DMS79 treated with DMSO at 0.1 percent for 48 hours (cell line): ENCODE data around the gene GON4L.
"Not testable (repeated sequence)": the region's sequence is repeated elsewhere in the genome, so short reads cannot be mapped to it uniquely, and the experiment has no call there.

Source experiments
- DNase-seq: peaks from one replicate; lab custom pipeline; 2025; lab: John Stamatoyannopoulos, UW

Gene GON4L

DNA sequence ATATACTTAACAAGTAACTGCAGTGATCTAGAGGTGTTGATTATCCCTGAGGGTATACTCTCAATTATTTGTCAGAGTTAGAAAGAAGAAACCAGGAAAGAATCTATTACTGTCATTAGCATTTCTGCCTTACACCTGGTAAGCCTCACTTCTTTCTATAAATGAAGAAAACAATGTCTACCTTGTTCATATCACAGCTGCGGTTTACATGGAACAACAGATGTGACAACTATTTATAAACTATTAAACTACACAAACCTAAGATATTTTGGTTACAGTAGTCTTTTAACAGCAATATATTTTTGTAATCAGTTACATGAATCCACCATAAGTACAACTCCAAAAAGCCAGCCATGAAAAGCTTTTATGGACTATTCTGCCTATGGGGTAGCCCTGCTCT is 40.7 kb downstream of the GON4L start:
- DNase-seq = no peak

DNA sequence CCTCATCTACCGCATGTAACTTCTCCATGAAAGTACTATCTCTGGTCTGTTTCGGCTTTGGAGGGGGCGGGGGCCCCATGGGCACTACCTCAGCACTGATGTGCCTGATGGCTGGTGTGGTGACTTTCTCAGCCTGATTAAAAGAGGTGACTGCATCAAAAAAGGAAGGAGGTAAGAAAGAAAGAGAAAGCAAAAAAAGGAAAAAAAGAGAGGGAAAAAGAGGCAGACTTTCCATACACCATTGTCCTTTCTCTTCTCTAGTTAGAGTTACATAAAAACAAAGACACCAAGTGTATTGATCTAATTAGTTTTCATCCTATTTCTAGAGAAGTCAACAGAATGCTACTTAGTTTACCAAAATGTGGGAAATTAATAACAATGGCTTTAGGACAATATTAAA is 43.3 kb downstream of the GON4L start:
- no peak for DNase-seq

DNA sequence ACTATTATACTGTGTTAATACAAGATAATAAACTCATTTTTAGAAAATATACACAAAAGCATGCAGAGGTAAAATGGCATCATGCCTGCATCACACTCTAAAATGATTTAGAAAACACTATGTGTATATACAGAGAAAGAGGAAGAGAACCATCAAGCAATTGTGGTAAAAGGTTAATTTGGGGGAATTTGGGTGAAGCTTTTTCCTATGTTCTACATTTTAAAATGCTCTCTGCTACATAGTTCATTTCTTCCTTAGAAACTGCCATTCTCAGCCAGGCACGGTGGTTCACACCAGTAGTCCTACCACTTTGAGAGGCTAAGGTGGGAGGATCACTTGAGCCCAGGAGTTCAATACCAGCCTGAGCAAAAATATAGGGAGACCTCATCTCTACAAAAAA is 44.1 kb downstream of the GON4L start:
- no peak for DNase-seq

DNA sequence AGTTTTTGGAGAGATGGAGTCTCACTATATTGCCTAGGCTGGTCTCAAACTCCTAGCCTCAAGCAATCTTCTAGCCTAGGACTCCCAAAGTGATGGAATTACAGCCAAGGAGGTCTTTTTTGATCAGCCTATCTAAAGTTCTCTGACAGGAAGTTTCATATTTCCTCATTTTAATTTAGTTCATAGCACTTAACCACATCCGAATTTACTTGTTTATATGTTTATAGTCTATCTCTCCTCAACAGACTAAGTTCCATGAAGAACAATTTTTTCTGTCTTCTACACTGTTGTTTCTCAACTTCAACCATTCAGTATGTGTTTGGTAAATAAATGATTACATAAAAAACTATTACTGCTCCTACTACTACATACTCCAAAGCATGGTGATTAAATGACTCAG is 47.9 kb downstream of the GON4L start:
- no peak for DNase-seq

DNA sequence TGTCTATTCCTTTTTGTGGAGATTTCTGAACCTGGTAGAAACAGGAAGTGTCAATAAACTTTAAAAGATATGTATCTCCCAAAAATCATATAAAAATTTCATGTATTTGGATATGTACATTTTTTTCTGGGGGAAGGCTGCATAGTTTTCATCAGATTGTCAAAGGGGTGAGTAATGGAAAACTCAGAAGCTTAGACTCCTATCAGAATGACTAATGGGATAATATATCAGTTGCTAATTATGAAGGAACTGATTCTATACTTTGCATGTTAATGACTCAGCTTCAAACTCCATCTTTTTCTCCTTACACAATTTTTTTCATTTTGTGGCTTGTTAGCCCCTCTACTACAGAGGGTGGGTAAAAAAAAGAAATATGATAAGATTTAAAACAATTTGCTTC is 55.9 kb downstream of the GON4L start:
- DNase-seq = no peak

DNA sequence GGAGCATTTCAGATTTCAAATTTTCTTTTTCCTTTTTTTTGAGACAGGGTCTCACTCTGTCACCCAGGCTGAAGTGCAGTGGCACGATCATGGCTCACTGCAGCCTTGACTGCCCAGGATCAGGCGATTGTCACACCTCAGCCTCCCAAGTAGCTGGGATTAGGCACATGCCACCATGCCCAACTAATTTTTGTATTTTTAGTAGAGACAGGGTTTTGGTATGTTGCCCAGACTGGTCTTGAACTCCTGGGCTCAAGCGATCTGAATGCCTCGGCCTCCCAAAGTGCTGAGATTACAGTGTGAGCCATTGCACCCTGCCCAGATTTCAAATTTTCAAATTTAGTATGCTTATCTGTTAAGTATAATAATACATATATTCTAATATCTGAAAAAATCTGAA is 61.4 kb downstream of the GON4L start:
- not testable (repeated sequence) for DNase-seq

DNA sequence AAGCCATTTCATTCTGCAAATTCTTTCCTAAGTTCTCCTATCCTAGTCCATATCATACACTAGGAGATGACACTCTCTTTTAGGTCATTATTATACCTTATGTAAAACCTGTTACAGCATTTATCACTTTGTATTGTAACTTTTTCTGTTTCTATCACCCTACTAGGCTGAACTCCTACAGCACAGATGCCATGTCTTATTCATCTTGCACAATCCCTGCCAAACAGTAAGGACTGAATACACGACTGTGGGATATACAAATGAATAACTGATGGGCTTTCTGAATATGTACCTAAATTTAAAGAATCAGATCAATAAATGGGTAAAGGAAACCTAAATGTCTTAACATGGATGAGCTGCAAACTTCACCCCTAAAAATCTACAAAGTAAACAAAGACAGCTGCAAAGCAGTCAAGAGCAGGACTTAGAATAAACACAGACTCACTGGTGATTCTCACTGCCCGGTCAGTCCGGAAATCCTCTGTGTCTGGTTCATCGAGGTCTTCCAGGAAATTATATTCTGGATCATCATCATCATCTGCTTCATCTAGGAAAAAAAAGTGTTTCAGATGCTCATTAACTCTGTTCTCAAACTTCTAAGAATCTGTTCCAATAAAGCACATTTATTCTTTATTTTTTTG is 62.3 kb downstream of the GON4L start:
- DNase-seq = no peak

DNA sequence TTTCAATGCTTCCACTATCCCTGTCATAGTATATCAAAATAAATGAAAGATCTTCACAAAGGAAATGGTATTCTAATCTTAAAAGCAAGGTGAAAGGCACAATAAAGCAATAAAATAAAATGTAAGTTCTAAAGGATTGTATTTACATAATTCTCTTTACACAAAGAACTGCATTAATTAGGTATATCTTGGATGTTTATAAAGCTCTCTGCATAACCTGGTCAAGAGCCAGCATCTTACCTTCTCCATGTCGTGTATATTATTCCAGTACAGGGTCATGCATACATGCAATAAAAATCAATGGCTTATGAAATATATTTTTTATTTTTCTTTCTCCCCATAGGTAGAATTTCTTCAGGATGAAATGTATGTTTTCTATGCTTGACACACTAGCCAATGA is 63.8 kb downstream of the GON4L start:
- no peak for DNase-seq

DNA sequence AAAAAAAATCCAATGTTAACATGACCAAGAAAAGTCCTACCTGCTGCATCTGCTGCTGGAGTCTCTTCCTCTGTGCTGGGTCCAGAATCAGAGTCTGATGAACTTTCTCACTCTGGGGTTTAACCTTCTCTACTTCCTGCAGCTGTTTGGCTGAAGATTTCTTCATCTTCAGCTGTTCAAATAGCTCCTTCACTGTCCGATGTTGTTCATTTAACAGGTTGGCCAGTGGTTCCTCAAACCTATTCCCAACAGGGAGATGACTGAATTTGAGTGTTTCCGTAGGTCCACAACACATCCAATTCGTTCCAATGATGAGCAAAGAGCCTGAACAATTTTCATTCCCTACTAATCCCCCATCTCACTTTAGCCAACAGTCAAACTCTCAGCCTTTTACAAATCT is 79.4 kb downstream of the GON4L start:
- DNase-seq = no peak

DNA sequence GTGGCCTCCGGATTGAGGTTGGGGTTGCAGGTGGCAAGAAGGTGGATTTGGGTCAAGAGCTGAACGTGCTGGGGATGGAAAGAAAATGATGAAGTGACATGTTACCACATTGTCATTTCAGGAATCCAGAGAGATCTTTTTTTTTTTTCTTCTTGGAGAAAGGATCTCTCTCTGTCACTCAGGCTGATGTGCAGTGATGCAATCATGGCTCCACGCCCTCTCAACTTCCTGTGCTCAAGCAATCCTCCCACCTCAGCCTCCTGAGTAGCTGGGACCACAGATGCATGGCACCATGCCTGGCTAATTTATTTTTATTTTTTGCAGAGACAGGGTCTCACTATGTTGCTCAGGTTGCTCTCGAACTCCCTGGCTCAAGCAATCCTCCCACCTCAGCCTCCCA is 80.6 kb downstream of the GON4L start:
- DNase-seq = no peak

DNA sequence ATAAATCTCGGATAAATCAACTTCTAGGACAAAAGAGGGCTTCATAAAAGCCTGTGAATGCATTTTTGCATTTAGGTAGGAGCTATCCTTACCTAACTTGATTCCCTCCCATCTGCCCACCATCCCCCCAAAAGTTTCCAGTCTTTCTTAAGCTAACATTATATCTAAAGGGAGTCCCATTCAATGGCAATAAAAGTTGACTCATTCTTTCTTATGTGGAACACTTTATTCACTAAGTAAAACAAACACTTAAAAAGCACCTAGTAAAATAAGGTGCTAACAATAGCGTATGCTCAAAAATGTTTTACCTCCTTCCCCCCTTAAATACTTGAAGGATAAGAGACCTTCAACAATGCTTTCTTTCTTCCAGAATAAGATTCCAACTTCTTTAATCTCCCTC is 83.8 kb downstream of the GON4L start:
- DNase-seq = no peak

DNA sequence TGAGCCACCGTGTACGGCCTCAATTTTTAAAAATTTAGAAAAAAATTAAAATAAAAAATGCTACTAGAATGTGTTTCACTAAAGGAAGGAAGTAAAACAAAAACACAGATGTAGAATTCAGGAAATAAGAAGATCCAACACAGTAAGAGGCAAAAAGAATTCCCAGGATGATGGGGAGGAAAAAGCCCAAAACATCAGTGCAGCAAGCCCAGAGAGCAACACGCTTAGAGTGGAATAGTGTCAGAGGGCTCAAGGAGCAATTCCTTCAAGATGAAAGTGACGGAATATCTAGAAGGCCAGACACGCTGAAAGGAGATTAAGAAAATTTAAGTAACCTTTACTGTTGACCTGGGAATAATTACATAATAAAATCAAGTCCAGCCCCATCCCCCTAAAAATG is 87.8 kb downstream of the GON4L start:
- DNase-seq = no peak

DNA sequence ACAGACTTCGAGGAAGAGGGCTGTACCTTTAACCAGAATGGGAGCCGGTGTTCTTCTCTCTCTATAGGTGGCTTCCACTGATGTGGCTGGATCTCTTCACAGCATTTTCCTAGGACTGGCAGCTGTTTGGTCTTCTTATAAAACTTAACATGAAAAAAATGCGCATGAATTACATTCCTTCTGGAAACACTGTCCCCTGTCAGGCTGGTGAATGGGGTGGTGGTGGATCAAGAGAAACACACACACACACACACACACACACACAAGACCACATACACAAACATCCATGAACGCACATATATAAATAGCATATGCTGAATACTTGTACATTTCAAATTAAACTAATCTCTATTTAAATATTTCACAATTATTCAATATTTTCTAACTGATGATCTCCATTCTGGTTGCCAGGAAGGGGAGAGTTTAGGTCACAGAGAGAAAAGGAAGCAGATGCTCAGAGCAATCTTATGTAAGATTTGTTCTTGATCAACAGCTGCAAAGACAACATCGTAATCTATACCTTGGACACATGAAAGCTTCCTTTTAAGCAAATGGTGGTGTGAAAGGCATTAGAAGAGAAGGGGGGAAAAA is 89.5 kb downstream of the GON4L start:
- not testable (repeated sequence) for DNase-seq

DNA sequence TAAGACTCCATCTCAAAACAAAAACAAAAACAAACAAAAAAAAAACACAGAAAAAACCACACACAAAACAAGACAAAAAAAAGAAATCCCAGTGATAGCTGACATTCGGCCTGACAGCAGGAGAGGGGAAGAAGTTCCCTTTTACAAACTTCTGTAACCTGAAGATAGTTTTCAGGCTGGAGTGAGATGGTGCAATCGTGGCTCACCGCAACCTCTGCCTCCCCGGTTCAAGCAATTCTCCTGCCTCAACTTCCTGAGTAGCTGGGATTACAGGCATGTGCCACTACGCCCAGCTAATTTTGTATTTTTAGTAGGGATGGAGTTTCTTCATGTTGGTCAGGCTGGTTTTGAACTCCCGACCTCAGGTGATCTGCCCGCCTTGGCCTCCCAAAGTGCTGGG is 93.0 kb downstream of the GON4L start:
- not testable (repeated sequence) for DNase-seq

DNA sequence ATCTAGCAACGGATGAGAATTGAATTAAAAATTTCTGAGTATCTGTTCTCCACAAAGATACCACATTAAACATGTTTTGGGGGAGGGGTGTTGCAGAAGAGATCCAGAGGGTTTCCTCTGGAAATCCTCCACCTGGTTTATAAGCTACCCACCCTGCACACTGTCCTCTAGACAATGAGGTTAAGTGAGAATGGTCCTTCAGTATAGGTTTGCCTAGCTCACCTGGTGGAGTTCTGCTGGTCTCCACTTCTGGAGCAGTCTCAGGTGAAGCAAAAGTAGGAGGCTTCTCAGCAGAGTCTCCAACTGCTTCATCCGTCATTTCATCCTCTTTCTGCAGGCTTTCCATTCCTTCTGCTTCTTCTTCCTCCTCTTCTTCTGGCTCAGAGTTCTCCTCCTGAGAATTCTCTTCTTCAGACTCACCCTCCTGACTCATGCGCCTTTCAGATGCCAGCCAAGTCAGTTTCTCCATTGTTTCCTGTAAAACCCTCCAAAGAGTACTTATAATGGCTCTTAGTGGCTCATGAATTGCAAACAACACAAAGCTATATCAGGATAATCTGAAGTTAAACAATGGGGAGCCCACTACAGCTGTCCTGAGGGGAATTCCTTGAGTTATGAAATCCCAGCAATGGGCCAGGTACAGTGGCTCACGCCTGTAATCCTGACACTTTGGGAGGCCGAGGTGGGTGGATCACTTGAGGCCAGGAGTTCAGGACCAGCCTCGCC is 93.8 kb downstream of the GON4L start:
- peak; percentile 42 for DNase-seq

DNA sequence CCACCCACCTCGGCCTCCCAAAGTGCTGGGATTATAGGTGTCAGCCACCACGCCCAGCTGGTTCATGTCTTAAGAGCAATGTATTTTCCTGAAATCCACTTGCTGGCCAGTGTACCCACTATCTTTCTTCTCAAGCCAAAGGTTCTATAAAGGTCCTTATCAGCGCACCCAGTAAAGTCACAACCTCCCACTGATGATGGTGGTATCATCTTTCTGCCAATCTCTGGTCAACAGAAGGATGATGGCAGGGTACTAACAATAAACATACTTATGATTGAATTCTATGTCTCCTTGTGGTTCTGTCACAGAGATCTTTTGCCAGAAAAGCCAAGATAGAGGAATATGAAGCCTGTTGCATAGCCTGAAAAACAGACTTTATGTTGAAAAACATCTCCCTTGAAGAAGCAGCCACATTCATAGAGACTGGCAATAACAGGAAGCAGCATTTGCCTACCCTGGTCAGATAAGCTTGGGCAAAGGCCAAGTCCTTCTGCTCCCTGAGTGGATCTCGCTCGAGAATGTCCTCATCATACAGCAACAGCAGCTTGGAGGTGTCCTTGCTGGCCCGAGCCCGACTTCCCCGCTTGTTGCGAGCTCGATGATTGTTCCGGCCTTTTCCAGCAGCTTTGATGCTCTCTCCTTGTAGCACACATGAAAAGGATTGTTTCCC is 95.1 kb downstream of the GON4L start:
- no peak for DNase-seq

DNA sequence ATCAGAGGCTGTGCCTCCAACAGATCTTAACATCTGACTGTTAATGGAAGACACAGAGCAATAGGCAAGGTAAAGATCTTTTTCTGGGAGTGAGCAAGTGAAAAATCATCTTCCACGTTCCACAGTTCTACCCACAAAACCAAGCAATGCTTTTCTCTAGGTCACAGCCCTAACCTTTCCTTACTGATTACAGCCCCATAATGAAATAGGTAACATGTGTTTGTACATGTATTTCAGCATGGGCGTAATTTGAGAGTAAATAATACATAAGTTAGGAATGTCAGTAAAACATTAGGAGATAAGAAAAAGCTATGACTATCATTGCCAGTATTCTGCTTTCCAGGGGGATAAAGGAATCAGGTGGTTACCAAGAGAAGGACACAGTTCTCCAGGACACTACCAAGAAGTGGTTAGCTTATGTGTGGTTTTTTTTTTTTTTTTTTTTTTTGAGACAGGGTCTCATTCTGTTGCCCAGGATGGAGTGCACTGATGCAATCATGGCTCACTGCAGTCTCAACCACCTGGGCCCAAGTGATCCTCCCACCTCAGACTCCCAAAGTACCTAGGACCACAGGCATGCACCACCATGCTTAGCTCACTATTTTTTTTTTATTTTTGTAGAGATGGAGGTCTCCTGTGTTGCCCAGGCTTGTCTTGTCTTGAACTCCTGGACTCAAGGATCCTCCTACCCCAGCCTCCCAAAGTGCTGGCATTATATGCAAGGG is 96.1 kb downstream of the GON4L start:
- DNase-seq = no peak

DNA sequence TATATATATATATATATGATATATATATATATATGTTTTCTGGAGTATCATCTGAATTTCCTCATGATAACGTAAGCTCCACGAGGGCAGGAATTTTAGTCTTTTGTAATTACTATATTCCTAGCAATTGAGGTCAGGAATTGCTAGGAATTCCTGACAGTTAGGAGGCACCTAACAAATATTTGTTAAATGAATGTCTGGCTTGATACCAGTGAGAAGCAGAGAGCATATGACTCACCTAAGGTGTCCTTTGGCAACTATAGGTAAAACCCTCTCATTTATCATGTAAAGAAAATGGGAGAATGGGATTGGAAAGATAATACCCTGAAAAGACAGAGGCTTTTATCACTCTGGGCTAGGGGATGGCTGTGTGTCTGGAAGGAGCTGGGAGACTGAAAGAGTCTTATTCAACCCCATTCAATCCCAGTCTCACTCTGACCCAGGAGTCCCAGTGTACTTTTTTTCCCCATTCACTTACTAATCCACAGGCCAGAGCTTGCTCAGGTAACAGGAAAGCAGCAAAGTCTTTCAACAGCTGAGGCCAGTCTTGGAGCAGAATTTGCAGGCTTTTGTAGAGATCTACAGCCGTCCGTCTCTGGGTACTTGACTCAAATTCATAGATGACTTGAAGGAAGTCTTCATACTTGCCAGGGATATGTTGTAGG is 96.9 kb downstream of the GON4L start:
- no peak for DNase-seq

DNA sequence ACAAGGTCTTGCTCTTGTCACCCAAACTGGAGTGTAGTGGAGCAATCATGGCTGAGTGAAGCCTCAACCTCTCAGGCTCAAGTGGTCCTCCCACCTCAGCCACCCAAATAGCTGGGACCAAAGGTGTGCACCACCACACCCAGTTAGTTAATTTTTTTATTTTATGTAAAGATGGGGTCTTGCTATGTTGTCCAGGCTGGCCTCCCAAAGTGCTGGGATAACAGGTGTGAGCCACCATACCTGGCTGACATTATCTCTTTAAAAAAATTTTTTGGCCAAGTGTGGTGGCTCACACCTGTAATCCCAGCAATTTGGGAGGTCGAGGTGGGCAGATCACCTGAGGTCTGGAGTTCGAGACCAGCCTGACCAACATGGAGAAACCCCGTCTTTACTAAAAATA is 98.0 kb downstream of the GON4L start:
- DNase-seq = not testable (repeated sequence)

DNA sequence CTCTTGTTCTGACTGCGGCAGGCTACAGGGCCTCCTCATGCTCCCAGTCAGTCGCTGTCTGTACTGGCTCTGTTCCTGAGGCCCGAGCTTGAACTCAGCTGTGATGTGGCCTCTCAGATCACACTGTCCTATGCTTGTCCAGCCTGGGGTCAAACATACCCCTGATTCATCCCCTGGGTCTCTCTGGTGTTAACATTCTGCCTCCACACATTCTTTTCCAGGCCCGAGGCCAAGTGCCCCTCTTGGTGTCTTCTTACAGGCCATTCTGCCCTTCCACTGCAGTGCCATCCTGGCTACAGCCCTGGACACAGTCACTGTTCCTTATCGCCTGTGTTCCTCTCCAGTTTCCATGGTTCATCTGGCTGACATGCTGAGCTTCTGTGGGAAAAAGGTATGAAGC is 108.9 kb downstream of the GON4L start:
- DNase-seq = not testable (repeated sequence)

DNA sequence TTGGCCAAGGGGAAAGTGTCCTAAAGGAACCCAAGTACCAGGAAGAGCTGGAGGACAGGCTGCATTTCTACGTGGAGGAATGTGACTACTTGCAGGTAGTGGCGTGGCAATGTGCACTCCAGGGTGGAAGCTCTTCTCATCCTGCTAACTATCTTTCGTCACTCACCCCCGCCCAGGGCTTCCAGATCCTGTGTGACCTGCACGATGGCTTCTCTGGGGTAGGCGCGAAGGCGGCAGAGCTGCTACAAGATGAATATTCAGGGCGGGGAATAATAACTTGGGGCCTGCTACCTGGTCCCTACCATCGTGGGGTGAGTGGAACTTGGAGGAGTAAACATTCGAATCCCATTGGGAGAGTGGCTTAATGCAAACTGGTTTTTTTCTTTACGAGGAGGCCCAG is 109.4 kb downstream of the GON4L start:
- DNase-seq = not testable (repeated sequence)
